NB4 (cell line): Measurements from ENCODE around the gene TRMT5.

Experiments
- DNase-seq: peaks from one replicate; pipeline ENCODE4 v3.0.0; 2010; ENCODE audit warnings: low read depth
- H3K4me3 ChIP-seq: one replicate; pipeline ENCODE4 v1.5.1; 2011; ENCODE audit warnings: mild to moderate bottlenecking, low read depth, low read length, moderate library complexity
- MAX ChIP-seq: IDR thresholded peaks from 2 replicates; pipeline ENCODE4 v1.6.1; 2011; ENCODE audit warnings: low read depth, low read length
- MYC ChIP-seq: IDR thresholded peaks from 2 replicates; pipeline ENCODE4 v1.6.1; 2011; ENCODE audit warnings: low read depth, low read length
- POLR2A ChIP-seq: IDR thresholded peaks from 2 replicates; pipeline ENCODE4 v1.6.1; 2011; ENCODE audit warnings: mild to moderate bottlenecking; ENCODE audit not compliant: insufficient read length; ENCODE audit errors: extremely low read depth
- TF ChIP-seq, protein P1 (sequence below): IDR thresholded peaks from one replicate; pipeline ENCODE4 v1.5.1; 2012; ENCODE audit warnings: low read depth, low read length

The TRMT5 gene, protein sequence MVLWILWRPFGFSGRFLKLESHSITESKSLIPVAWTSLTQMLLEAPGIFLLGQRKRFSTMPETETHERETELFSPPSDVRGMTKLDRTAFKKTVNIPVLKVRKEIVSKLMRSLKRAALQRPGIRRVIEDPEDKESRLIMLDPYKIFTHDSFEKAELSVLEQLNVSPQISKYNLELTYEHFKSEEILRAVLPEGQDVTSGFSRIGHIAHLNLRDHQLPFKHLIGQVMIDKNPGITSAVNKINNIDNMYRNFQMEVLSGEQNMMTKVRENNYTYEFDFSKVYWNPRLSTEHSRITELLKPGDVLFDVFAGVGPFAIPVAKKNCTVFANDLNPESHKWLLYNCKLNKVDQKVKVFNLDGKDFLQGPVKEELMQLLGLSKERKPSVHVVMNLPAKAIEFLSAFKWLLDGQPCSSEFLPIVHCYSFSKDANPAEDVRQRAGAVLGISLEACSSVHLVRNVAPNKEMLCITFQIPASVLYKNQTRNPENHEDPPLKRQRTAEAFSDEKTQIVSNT

GRCh38 chr14:60980811-60981632 lies at the start of gene TRMT5, which contains the start of gene SLC38A6:
TRMT5 (minus strand) TSS chr14:60981079; CDS start chr14:60980973, 106 bp downstream.
SLC38A6 (plus strand) TSS chr14:60981245; CDS start chr14:60981278, 33 bp downstream.
- peak within 1 kb of the TSS; percentile 94 for H3K4me3 ChIP-seq
- TF ChIP-seq MYC (peak; percentile 86), POLR2A (peak; percentile 83), MAX (peak; percentile 78)
- TF ChIP-seq, protein P1, sequence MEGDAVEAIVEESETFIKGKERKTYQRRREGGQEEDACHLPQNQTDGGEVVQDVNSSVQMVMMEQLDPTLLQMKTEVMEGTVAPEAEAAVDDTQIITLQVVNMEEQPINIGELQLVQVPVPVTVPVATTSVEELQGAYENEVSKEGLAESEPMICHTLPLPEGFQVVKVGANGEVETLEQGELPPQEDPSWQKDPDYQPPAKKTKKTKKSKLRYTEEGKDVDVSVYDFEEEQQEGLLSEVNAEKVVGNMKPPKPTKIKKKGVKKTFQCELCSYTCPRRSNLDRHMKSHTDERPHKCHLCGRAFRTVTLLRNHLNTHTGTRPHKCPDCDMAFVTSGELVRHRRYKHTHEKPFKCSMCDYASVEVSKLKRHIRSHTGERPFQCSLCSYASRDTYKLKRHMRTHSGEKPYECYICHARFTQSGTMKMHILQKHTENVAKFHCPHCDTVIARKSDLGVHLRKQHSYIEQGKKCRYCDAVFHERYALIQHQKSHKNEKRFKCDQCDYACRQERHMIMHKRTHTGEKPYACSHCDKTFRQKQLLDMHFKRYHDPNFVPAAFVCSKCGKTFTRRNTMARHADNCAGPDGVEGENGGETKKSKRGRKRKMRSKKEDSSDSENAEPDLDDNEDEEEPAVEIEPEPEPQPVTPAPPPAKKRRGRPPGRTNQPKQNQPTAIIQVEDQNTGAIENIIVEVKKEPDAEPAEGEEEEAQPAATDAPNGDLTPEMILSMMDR: no peak
- DNase-seq: peak; percentile 90

DNA sequence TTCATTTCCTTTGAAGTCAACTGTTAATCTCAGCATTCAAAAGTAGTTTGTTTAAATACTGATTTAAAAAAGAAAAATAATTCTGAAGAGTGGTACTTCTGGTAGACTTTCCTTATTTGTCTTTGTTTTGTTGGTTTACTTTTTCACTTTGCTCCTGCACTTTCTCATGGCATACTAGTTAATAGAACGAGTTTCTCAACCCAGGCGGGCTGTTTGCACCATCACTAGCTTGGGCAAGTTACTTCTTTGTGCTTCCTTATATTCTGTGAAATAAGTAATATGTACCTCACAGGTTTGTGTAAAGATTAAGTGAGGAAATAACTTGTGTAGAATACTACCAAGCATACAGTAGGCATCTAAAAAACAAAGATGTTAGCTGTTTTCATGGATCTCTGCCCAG lies 45.6 kb upstream of the TRMT5 start:
- TF ChIP-seq, protein P1: no peak
- TF ChIP-seq MYC: no peak

GRCh38 chr14:61025251-61026223 lies 44.7 kb upstream of the TRMT5 start:
- no peak overlapping the region for H3K4me3 ChIP-seq
- no peak for TF ChIP-seq MYC
- TF ChIP-seq, protein P1: peak; percentile 72
- peak; percentile 68 for DNase-seq

More for the DNA sequence above, 45.6 kb upstream of the TRMT5 start:
- H3K4me3 ChIP-seq: no peak overlapping the region
- no peak for DNase-seq

DNA sequence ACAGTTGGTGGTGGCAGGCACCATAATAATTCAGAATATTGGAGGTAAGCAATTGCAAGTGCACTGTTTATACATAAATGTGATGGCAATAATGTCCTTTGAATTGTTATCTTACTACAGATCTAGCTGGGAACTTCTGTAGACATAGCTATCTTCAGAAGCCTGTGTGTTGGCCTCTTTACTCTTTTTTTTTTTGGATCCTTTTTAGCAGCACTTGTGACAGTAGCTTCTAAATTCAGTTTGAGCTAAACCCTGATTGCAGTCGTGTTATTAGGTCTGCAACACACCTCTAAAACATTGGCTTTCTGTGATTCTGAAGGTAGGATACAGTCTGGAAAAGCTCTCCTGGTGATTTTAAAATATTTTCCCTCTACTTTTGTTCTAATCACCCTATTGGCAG lies 38.7 kb upstream of the TRMT5 start:
- H3K4me3 ChIP-seq: no peak overlapping the region
- no peak for DNase-seq

GRCh38 chr14:61003571-61003970 lies 22.7 kb upstream of the TRMT5 start:
- H3K4me3 ChIP-seq: no peak overlapping the region
- TF ChIP-seq MAX (no peak), MYC (no peak), POLR2A (no peak)
- TF ChIP-seq, protein P1: no peak
- DNase-seq: no peak

More for the DNA sequence above, 38.7 kb upstream of the TRMT5 start:
- TF ChIP-seq MYC (no peak), MAX (no peak)
